Stimulated activated CD8-positive, alpha-beta memory T cell treated with anti-CD3 and anti-CD28 coated beads, Interleukin-12 subunit alpha, Interleukin-12 subunit beta, amount 100 ng/mL, for 24 hours (primary cell): ENCODE results near the gene GLS2.
A peak's percentile ranks its signal among the peaks of the same experiment; 100 is the strongest.
"Not testable (repeated sequence)": the region's sequence is repeated elsewhere in the genome, so short reads cannot be mapped to it uniquely, and the experiment has no call there.

ENCODE experiments used
- DNase-seq: peaks from one replicate; pipeline ENCODE4 v3.0.0-alpha.2; 2020; ENCODE audit errors: extremely low read depth

Gene GLS2

DNA sequence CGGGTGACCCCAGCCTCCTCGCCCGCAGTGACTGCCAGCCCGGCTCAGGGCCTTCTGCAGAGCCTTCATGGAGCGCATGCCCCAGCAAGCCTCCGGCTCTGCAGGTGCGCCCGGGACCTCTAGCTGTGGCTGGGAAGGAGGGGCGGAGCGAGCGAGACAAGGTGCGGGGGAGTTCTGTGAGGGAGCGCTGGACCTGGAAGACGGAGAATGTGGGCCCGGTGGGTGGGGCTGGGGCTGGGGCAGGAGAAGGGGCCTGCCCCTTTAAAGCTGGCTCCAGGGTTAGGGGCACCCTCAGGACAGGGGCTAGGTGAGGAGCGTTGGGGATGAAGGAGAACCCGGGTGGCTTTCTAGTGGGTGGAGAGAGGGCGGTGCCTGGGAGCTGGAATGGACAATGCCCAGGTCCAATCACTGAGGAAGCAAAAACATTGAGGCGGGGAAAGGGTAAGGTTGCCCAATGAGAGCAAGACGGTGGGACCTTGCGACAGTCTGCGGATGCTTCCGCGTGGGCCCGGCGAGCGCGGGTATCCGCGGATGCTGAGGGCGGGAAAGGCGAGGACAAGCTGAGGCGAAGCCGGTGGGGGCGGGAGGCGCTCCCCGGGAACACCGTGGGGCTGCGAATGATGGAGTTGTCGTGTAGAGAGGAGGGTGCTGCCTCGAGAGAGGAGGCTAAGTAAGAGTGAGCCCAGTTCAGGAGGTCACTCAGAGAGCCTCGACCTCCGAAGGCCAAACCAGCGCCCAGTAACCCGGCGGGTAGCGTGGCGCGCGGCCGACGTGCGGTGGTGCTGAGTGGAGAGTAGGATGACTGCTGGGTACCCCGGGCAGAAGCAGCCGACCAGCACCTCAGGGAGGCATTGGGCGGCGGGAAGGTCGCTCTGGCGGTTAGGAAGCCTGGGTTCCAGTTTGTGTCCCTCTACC, at the start of gene GLS2:
TSS of gene GLS2 (minus strand) at position 121 of the 915 bp plus-strand sequence. CDS start at position 78, 43 bp downstream.
- DNase-seq: peak; percentile 15

DNA sequence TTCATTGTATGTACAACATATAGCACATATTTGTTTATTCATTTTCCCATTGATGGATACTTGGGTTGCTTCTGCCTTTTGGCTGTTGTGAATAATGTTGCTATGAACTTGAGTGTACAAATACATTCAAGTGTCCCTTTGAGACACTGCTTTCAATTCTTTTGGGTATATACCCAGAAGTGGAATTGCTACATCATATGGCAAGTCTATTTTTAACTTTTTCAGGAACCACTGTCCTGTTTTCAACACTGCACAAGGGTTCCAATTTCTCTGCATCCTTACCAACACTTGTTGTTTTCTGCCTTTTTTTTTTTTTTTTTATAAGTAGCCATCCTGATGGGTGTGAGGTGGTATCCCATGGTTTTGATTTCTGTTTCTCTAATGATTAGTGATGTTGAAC, 49.6 kb upstream of the GLS2 start:
- no peak for DNase-seq

DNA sequence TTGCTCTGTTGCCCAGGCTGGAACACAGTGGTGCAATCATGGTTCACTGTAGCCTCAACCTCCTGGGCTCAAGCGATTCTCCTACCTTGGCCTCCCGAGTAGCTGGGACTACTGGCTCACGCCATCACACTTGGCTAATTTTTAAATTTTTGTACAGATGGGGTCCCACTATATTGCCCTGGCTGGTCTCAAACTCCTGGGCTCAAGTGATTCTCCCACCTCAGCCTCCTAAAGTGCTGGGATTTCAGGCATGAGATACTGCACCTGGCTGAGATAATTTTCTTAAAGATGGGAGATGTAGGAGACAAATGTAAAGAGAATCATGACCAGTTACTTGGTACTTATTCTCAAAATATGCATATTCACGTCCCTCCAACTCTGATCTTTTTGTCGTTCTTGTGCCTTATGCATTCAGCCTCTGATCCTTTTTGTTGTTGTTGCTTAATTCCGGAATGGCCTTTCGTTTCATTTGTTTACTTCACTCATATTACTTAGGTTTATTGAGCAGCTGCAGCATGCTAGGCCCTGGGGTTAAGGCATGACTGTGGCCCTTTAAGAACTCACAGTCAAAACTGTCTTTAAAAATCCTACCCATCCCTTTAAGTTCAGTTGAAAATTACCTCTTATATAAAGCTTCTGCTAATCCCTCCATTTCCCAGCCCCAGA, 42.6 kb upstream of the GLS2 start:
- DNase-seq: no peak

DNA sequence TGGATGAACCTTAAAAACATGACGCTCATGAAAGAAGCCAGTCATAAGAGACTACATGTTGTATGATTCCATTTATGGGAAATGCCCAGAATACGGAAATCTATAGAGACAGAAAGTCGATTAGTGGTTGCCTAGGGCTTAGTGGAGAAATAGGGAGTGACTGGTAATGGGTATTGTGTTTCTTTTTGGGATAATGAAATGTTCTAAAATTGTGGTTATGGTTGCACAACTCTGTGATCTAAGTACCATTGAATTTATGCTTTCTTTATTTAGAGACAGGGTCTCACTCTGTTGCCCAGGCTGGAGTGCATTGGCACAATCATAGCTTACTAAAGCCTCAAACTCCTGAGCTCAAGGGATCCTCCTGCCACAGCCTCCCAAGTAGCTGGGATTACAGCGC, 41.7 kb upstream of the GLS2 start:
- no peak for DNase-seq

DNA sequence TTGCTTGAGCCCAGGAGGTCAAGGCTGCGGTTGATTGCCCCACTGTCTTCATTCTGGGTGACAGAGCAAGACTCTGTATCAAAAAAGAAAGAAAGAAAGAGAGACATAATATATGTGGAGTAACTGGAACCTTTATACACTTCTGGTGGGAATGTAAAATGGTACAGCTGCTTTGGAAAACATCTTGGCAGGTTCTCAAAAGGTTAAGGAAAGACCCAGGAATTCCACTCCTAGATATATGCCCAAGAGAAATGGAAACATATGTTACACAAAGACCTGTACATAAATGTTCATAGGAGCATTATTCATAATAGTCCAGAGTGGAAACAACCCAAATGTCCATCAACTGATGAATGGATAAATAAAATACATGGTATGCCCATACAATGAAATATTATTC, 40.9 kb upstream of the GLS2 start:
- no peak for DNase-seq

DNA sequence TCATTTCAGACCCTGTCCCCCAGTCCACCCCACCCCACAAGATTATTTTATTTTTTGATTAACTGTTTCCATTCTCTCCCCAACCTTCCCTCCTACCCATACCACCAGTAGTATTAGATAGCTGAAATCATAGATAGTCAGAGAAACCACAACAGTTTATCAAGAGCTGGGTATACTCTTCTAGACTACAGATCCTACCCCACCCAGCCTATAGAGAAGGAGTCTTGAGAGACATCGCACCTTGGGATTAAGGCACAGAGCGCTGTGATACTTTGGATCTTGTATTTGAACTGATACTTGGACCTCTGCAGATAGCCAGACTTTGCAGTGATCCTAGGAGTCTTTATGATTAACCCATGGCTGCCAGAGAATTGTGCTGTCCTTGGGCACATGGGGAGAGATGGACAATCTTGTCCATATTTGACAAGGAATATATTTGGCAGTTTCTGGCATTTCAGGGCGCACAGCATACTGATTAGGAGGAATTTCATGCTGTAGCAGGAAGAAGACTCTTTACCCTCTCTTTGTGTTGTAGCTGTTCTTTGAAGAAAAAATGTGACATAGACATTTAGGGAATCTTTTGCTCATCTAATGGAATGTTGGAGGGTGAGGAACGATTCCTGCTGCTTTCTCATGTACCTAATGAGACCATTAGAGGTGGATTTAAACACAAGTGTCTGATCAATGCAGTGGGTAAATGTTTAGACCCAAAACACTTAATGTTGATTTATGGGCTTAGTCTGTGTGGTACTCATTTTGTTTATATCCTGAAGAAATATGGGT, 34.6 kb upstream of the GLS2 start:
- DNase-seq: no peak

DNA sequence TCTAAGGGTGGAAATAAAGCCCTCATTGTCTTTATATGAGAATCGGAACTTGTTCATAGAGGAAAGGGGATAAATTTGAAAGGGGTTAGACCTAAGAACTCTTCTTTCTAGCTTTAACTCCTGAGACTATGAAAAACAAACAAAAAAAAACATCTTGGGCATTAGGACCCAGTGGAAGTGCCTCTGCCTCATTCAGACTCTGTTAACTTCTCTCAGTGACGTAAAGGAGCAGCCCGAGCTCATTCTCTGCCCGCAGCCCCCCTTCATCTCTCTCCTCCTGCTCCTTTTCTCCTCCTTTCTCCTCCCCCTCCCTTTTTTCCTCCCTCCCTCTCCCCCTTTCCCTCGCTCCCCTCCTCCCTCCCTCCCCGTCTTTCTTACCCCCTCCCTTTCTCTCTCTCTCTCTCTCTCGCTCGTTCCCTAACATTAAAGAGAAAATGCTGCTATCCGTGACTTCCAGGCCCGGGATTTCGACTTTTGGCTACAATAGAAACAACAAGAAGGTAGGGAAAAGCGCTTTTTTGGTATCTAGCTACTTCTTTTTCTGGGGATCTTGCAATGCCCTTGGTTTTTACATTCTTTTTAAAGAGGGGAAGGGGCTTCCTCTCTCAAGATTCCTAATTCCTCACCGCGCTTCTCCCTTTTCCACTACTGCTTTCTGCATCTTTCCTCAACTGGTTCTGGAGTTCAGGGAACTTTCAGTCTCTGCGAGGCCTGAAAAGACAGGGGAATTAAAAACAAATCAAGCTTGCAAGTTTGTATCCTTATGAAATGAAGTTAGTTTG, 33.8 kb upstream of the GLS2 start, which contains the start of gene RBMS2:
TSS of gene RBMS2 (plus strand) at position 231 of the 782 bp plus-strand sequence. CDS start at position 435, 204 bp downstream.
- no peak for DNase-seq

DNA sequence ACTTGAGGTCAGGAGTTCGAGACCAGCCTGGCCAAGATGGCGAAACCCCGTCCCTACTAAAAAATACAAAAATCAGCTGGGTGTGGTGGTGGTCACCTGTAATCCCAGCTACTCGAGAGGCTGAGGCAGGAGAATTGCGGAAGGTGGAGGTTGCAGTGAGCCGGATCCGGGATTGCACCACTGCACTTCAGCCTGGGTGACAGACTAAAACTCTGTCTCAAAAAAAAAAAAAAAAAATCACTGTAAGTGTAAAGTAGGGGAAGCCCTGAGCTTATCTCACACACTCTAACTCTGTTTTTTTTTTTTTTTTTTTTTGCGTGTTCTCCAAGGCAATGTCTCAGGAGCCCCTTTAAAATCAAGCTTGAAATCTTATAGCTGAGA, 33.2 kb upstream of the GLS2 start:
- no peak for DNase-seq

DNA sequence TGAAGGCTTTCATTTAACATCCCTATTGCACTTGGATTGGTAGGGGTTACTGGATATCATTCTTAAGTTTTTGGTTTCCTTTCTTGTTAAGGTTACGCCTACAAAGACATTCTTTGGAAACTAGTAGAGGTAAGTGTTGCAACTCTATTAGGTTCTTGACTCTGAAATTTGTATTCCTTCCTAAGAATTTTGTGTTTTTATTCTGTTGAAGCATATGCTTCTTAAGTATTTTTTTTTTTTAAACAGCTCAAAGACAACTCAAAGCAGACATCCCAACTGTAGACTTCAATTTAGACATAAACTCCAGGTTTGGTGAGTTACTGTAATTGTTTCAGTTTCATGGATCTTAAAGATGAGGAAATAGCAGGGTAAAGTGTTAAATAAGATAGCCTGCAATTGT, 32.5 kb upstream of the GLS2 start:
- DNase-seq: no peak

DNA sequence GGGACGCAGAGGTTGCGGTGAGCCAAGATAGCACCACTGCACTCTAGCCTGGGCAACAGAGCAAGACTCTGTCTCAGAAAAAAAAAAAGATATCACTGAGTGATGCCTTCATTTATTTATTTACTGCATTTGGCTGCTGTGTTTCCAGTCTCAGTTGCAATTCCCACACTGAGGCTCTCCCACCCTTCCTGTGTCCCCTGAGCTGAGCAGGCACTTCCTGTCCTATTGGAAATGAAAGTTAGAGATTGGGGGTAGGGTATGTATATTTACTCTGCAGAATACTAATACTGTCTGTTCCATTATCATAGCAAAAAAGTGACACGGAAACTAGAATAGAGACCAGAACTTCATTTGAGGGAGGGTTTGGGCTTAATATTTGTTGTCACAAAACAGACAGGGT, 32.1 kb upstream of the GLS2 start:
- no peak for DNase-seq

DNA sequence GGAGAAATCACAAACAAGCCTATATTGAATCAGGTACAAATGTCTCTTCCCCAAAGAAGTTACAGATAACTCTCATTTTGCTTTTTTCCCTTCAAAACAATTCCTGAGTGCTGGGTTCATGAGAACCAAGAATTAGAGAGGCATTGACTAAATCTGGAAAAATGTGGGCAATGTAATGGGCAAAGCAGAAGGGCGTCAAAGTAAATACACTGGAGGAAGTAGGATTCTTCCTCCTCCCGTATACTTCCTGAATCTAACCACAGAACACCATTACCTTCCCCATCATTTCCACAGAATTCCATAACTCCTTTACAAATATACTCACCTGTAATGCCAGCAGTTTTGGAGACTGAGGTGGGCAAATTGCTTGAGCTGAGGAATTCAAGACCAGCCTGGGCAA, 30.6 kb upstream of the GLS2 start:
- DNase-seq: no peak

DNA sequence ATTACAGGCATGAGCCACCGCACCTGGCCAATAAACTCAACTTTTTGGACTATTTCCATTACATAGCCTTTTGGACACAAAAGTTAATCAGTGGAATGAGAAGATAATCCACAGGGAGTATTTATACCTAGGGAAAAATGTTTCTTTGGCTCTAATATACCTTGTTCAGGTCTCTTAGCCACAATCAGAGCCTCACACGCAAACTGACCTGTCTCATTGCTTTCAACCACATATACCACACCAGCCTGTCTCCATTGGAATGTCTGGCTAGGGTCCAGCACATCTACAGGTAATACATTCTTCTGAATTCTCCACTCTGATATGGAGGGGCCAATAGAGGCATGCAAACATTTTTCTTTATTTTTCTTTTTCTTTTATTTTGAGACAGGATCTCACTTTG, 29.9 kb upstream of the GLS2 start:
- DNase-seq: no peak

DNA sequence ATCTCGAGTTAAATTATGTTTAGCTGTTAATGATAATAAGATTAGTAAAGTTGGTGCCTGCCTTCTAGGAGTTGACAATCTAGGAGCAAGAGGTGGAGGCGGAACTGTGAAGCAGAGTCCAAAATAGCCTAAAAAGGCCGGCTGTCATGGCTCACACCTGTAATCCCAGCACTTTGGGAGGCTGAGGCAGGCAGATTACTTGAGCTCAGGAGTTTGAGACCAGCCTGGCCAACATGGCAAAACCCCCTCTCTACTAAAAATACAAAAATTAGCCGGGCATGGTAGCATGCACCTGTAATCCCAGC, 26.0 kb upstream of the GLS2 start:
- not testable (repeated sequence) for DNase-seq

DNA sequence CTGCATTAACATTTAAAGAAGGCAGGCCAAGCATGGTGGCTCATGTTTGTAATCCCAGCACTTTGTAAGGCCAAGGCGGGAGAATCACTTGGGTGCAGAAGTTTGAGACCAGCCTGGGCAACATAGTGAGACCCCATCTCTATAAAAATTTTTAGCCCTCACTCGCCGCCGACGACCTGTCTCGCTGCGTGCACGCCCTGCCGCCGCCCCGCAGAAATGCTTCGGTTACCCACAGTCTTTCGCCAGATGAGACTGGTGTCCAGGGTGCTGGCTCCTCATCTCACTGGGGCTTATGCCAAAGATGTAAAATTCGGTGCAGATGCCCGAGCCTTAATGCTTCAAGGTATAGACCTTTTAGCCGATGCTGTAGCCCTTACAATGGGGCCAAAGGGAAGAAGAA, 22.8 kb upstream of the GLS2 start:
- DNase-seq: no peak

DNA sequence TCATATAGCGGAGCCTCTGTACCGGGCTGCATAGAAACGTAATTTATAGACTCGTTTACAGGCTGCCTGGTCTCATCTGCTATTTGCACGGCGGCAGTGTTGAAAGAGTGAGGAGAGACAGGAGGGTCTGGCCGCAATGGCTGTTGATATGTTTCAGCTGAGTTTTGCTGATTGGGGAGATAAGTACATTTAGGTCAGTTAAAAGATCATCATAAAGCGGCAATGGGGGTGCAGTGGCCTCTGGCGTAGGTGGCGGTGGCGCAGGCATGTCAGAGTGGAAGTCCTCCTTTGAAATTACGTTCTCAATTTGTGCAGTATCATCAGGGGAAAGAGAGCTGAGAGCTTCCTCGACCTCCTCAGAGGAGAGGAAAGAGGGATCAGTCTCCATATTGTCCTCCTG, 11.9 kb upstream of the GLS2 start:
- not testable (repeated sequence) for DNase-seq

DNA sequence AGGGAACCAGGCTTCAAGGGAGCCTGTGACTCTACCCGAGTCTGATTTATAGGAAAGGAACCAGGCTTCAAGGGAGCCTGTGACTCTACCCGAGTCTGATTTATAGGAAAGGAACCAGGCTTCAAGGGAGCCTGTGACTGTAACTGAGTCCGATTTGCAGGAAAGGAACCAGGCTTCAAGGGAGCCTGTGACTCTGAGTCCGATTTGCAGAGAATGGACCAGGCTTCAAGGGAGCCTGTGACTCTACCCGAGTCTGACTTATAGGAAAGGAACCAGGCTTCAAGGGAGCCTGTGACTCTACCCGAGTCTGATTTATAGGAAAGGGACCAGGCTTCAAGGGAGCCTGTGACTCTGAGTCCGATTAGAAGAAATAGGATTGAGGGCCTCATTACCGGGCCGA, 11.5 kb upstream of the GLS2 start:
- DNase-seq: not testable (repeated sequence)

DNA sequence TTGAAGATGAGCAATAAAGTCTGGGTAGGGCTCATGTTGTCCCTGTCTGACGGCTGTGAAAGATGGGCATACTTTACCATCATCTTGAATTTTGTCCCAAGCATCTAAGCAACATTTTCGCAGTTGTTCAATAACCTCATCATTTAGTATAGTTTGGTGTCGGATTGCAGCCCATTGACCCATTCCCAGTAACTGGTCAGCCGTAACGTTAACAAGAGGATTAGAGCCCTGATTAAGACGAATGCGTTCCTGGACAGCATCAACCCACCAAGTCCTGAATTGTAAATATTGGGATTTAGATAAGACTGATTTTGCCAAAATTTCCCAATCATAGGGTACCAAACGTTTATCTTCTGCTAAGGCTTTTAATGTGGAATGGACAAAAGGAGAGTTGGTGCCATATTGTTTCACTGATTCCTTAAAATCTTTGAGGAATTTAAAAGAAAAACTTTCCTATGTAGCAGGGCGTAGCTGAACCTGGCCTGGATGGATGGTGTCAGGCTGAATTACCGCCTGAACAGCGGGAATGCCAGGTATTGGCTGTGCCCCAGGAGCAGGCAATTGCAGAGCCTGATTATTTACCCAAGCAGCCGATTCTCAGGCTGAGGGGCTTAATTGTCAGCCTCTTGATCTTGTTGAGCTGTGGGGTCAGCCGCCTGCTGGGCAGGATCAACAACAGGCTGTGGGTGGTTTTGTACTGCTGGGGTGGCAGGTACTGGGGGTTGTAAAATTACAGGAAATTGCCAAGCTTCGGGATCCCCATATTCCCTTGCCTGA, 10.4 kb upstream of the GLS2 start:
- not testable (repeated sequence) for DNase-seq

DNA sequence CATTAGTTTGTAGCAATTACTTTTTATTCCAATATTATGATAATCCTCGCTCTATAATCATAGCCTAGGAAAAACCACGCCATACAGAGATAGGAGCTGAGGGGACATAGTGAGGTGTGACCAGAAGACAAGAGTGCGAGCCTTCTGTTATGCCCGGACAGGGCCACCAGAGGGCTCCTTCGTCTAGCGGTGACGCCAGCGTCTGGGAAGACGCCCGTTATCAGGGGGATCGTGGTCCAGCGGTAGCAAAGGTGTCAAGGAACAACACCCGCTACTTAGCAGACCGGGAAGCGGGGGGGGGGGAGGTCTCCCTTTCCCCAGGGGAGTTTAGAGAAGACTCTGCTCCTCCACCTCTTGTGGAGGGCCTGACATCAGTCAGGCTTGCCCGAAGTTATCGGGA, 8.7 kb upstream of the GLS2 start:
- peak; percentile 22 for DNase-seq

DNA sequence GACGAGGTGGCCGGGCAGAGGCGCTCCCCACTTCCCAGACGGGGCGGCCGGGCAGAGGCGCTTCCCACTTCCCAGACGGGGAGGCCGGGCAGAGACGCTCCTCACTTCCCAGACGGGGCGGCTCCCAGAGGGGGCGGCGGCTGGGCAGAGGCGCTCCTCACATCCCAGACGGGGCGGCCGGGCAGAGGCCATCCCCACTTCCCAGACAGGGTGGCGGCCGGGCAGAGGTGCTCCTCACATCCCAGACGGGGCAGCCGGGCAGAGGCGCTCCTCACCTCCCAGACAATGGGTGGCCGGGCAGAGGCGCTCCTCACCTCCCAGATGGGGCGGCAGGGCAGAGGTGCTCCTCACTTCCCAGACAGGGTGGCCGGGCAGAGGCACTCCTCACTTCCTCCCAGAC, 6.5 kb upstream of the GLS2 start:
- DNase-seq: not testable (repeated sequence)

DNA sequence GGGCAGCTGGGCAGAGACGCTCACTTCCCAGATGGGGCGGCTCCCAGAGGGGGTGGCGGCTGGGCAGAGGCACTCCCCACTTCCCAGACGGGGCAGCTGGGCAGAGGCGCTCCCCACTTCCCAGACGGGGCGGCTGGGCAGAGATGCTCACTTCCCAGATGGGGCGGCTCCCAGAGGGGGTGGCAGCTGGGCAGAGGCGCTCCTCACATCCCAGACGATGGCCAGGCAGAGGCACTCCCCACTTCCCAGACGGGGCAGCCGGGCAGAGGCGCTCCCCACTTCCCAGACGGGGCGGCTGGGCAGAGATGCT, 6.1 kb upstream of the GLS2 start:
- DNase-seq: not testable (repeated sequence)
